Hepatocyte (in vitro differentiated cells): Measurements from ENCODE around the gene PRKCZ. TPM values are rescaled to one million over a fixed set of nuclear protein-coding genes. Genes with fewer than 3 reads are reported as not detected.
A peak's percentile ranks its signal among the peaks of the same experiment; 100 is the strongest.
"Not testable (repeated sequence)": the region's sequence is repeated elsewhere in the genome, so short reads cannot be mapped to it uniquely, and the experiment has no call there.

Experiments
- DNase-seq: peaks from one replicate; pipeline ENCODE4 v3.0.0-alpha.2; 2016; ENCODE audit warnings: low spot score
- H2AFZ ChIP-seq: fragments of 200-600 bp; sonication (generic); 2 replicates; pipeline ENCODE4 v1.6.0; 2016; ENCODE audit warnings: antibody characterized with exemption, mild to moderate bottlenecking
- H3K27ac ChIP-seq: fragments of 200-600 bp; sonication (generic); 2 replicates; pipeline ENCODE4 v1.5.1; 2016; ENCODE audit warnings: mild to moderate bottlenecking
- H3K27me3 ChIP-seq: fragments of 200-600 bp; sonication (generic); 2 replicates; pipeline ENCODE4 v1.6.1; 2016
- H3K36me3 ChIP-seq: fragments of 200-600 bp; sonication (generic); replicated peaks from 2 replicates; pipeline ENCODE4 v1.5.1; 2016; ENCODE audit warnings: low read depth; ENCODE audit not compliant: insufficient read depth
- H3K4me1 ChIP-seq: fragments of 200-600 bp; sonication (generic); 2 replicates; pipeline ENCODE4 v1.5.1; 2016; ENCODE audit warnings: mild to moderate bottlenecking, moderate library complexity; ENCODE audit not compliant: insufficient read depth
- H3K4me2 ChIP-seq: fragments of 200-600 bp; sonication (generic); 2 replicates; pipeline ENCODE4 v1.6.0; 2016
- H3K4me3 ChIP-seq: fragments of 200-600 bp; sonication (generic); 2 replicates; pipeline ENCODE4 v1.5.1; 2016; ENCODE audit warnings: mild to moderate bottlenecking
- H3K79me2 ChIP-seq: fragments of 200-600 bp; sonication (generic); 2 replicates; pipeline ENCODE4 v1.6.0; 2017; ENCODE audit warnings: mild to moderate bottlenecking
- H3K9me2 ChIP-seq: fragments of 200-600 bp; sonication (generic); replicated peaks from 2 replicates; pipeline ENCODE4 v1.6.0; 2017; ENCODE audit warnings: mild to moderate bottlenecking; ENCODE audit not compliant: insufficient read depth
- H3K9me3 ChIP-seq: fragments of 200-600 bp; sonication (generic); 2 replicates; pipeline ENCODE4 v1.5.1; 2016; ENCODE audit warnings: low read depth, mild to moderate bottlenecking
- H4K20me1 ChIP-seq: fragments of 200-600 bp; sonication (generic); 2 replicates; pipeline ENCODE4 v1.6.0; 2016; ENCODE audit warnings: mild to moderate bottlenecking; ENCODE audit not compliant: insufficient read depth, poor library complexity, severe bottlenecking
- CTCF ChIP-seq: fragments of 200-600 bp; sonication (generic); IDR thresholded peaks from 2 replicates; pipeline ENCODE4 v1.5.1; 2016; ENCODE audit warnings: antibody characterized with exemption, mild to moderate bottlenecking; ENCODE audit not compliant: poor library complexity
- EZH2 ChIP-seq: fragments of 200-600 bp; sonication (generic); IDR thresholded peaks from 2 replicates; pipeline ENCODE4 v1.6.1; 2016; ENCODE audit warnings: antibody characterized with exemption, mild to moderate bottlenecking, borderline replicate concordance
- EZH2phosphoT487 ChIP-seq: fragments of 200-600 bp; sonication (generic); IDR thresholded peaks from one replicate; pipeline ENCODE4 v1.6.1; 2018; ENCODE audit warnings: antibody characterized with exemption, mild to moderate bottlenecking, low read depth, moderate library complexity; ENCODE audit not compliant: unreplicated experiment, severe bottlenecking
- WGBS: methylation state at CpG from one replicate; pipeline ENCODE4 v1.1.6; 2016; ENCODE audit warnings: low lambda C conversion rate; ENCODE audit errors: missing lambda C conversion rate; 5-methylcytosine and 5-hydroxymethylcytosine counted together
- polyA plus RNA-seq: library from polyadenylated mRNA; unstranded; fragments of >200 nt; fragmentation: Nextera tagmentation; extraction: Ambion mirVana; gene quantifications from 2 replicates; pipeline ENCODE4 v1.2.1, GENCODE V29; 2016
- total RNA-seq: library from RNA; depleted of rRNA; stranded (reverse); fragments of >200 nt; gene quantifications from 2 replicates; pipeline ENCODE4 v1.2.3, GENCODE V29; 2014

The PRKCZ gene
- total and polyA plus RNA-seq, 2 experiments from 2014 or later = 41.0 to 52.3 TPM

GRCh38 chr1:2135941-2136340 lies 85.7 kb downstream of the PRKCZ start:
- H3K27ac ChIP-seq = peak overlapping the region; percentile 100
- TF ChIP-seq EZH2 = no peak
- TF ChIP-seq CTCF = no peak
- no peak for TF ChIP-seq EZH2phosphoT487
- peak overlapping the region; percentile 81 for H3K4me2 ChIP-seq
- H3K79me2 ChIP-seq = peaks cover 28% of the 10 kb centered on the region
- peaks cover 58% of the 10 kb centered on the region for H3K4me1 ChIP-seq
- WGBS = 79% methylated on average over 10 of the region's 10 CpGs
- no peaks in the 10 kb centered on the region for H3K36me3 ChIP-seq
- no peaks in the 10 kb centered on the region for H3K9me3 ChIP-seq
- no peak overlapping the region for H2AFZ ChIP-seq
- no peak overlapping the region for H3K4me3 ChIP-seq
- H3K27me3 ChIP-seq = no peaks in the 10 kb centered on the region
- DNase-seq = peak; percentile 45
- H3K9me2 ChIP-seq = no peaks in the 10 kb centered on the region
- no peaks in the 10 kb centered on the region for H4K20me1 ChIP-seq

GRCh38 chr1:2136386-2137235 lies 86.4 kb downstream of the PRKCZ start:
- no peak overlapping the region for H3K4me3 ChIP-seq
- no peak for DNase-seq
- H4K20me1 ChIP-seq = no peaks in the 10 kb centered on the region
- H3K4me1 ChIP-seq = peaks cover 58% of the 10 kb centered on the region
- peaks cover 24% of the 10 kb centered on the region for H3K79me2 ChIP-seq
- WGBS = 90% methylated on average over 19 of the region's 19 CpGs
- H3K27ac ChIP-seq = peak overlapping the region; percentile 100
- TF ChIP-seq EZH2 (no peak), EZH2phosphoT487 (no peak), CTCF (no peak)
- no peaks in the 10 kb centered on the region for H3K36me3 ChIP-seq
- no peaks in the 10 kb centered on the region for H3K9me3 ChIP-seq
- H3K9me2 ChIP-seq = no peaks in the 10 kb centered on the region
- H3K27me3 ChIP-seq = no peaks in the 10 kb centered on the region
- peak overlapping the region; percentile 81 for H3K4me2 ChIP-seq
- no peak overlapping the region for H2AFZ ChIP-seq

- Histone ChIP-seq H3K27me3 (no peaks in the 10 kb centered on the region), H3K79me2 (peaks cover 22% of the 10 kb centered on the region), H3K4me2 (peak overlapping the region; percentile 66), H2AFZ (no peak overlapping the region), H3K36me3 (no peaks in the 10 kb centered on the region), H3K4me3 (no peak overlapping the region), H3K9me2 (no peaks in the 10 kb centered on the region), H4K20me1 (no peaks in the 10 kb centered on the region), H3K4me1 (peaks cover 55% of the 10 kb centered on the region), H3K27ac (peak overlapping the region; percentile 100), H3K9me3 (no peaks in the 10 kb centered on the region)
- peak; percentile 72 for DNase-seq
- TF ChIP-seq CTCF (no peak), EZH2 (no peak), EZH2phosphoT487 (no peak)
- WGBS = 82% methylated on average over 29 of the region's 29 CpGs
Measured at GRCh38 chr1:2137257-2138121, 87.3 kb downstream of the PRKCZ start.

GRCh38 chr1:2139156-2139555 lies 88.9 kb downstream of the PRKCZ start:
- not testable (repeated sequence) for H3K36me3 ChIP-seq, H3K4me2 ChIP-seq, H3K9me3 ChIP-seq, H3K27me3 ChIP-seq, DNase-seq, H3K4me3 ChIP-seq, H3K9me2 ChIP-seq, H4K20me1 ChIP-seq, H2AFZ ChIP-seq
- Histone ChIP-seq H3K27ac (peak overlapping the region; percentile 100), H3K4me1 (peaks cover 45% of the 10 kb centered on the region), H3K79me2 (peaks cover 18% of the 10 kb centered on the region)
- WGBS = 89% methylated on average over 13 of the region's 13 CpGs
